22Rv1 (cell line): Measurements from ENCODE around the gene SUPT16H.

Experiments used
- CTCF ChIP-seq: fragments of 450-650 bp; IDR thresholded peaks from 2 replicates; pipeline ENCODE4 v1.5.1; 2017; ENCODE audit warnings: mild to moderate bottlenecking
- ZFX ChIP-seq: fragments of 450-650 bp; IDR thresholded peaks from 2 replicates; pipeline ENCODE4 v1.6.1; 2017; ENCODE audit warnings: antibody characterized with exemption, borderline replicate concordance

GRCh38 chr14:21356511-21356910, 27.3 kb downstream of the SUPT16H start:
- TF ChIP-seq CTCF (no peak), ZFX (no peak)
